ENCODE results near the gene ARAF.

The ARAF gene

GRCh38 chrX:47563801-47564315, 2.9 kb downstream of the ARAF start:
- Histone ChIP-seq H3K27ac (ENCODE audit: extremely low read depth, low read depth, low read length) (no peak overlapping the region), H3K4me3 (ENCODE audit: low read depth, low read length) (no peak overlapping the region), H3K36me3 (ENCODE audit: control insufficient read depth in 2 of 2, insufficient read depth in 1 of 2, low read length in 2 of 2) (peaks cover 0 to 56% of the 10 kb centered on the region in 2 experiments; a peak in 1 of 3 replicates), H3K4me1 (ENCODE audit: control insufficient read depth, insufficient read depth, low read length) (no peaks in the 10 kb centered on the region; the same call in 1 of the 2 replicates), H3K9me3 (ENCODE audit: control insufficient read depth, insufficient read depth, low read depth, low read length) (no peaks in the 10 kb centered on the region)
- POLR2A ChIA-PET, result no interaction called here
- CTCF ChIA-PET, result interaction anchor here (1.2 kb wide), 1 partner anchor 81 kb away, joined by 4 read pairs; no protein-coding TSS in a partner anchor
- TF ChIP-seq ZNF155 (tag by site-specific recombination; IDR thresholded peaks at IDR 0.05) (no peak), ZNF514 (tag by site-specific recombination; IDR thresholded peaks at IDR 0.05) (no peak), ZNF214 (tag by site-specific recombination; IDR thresholded peaks at IDR 0.05; ENCODE audit: borderline replicate concordance) (no peak), ELK4 (IDR thresholded peaks at IDR 0.05; ENCODE audit: borderline replicate concordance, low read depth, low read length) (no peak), SALL2 (tag by site-specific recombination; IDR thresholded peaks at IDR 0.05; ENCODE audit: borderline replicate concordance) (no peak), ZNF184 (tag by site-specific recombination; IDR thresholded peaks at IDR 0.05) (no peak), ZNF211 (tag by site-specific recombination; IDR thresholded peaks at IDR 0.05; ENCODE audit: low read depth) (no peak), ZNF19 (tag by site-specific recombination; IDR thresholded peaks at IDR 0.05; ENCODE audit: low read depth) (no peak), ZNF707 (tag by site-specific recombination; IDR thresholded peaks at IDR 0.05) (no peak), ZNF239 (tag by site-specific recombination; IDR thresholded peaks at IDR 0.05) (no peak), ZNF610 (tag by site-specific recombination; IDR thresholded peaks at IDR 0.05; ENCODE audit: borderline replicate concordance) (no peak), YY2 (tag by site-specific recombination; IDR thresholded peaks at IDR 0.05) (no peak), ZSCAN4 (tag by site-specific recombination; IDR thresholded peaks at IDR 0.05) (no peak)

GRCh38 chrX:47564438-47565085, 3.6 kb downstream of the ARAF start:
- Histone ChIP-seq H3K4me1 (ENCODE audit: control insufficient read depth, insufficient read depth, low read length) (no peaks in the 10 kb centered on the region; the same call in 1 of the 2 replicates), H3K9me3 (ENCODE audit: control insufficient read depth, insufficient read depth, low read depth, low read length) (no peaks in the 10 kb centered on the region), H3K36me3 (ENCODE audit: control insufficient read depth in 2 of 2, insufficient read depth in 1 of 2, low read length in 2 of 2) (peaks cover 0 to 63% of the 10 kb centered on the region in 2 experiments; a peak in 1 of 3 replicates), H3K27ac (ENCODE audit: extremely low read depth, low read depth, low read length) (no peak overlapping the region), H3K4me3 (ENCODE audit: low read depth, low read length) (no peak overlapping the region)
- TF ChIP-seq ZNF354C (tag by site-specific recombination; IDR thresholded peaks at IDR 0.05; ENCODE audit: borderline replicate concordance, low read depth) (no peak), ZNF529 (tag by site-specific recombination; IDR thresholded peaks at IDR 0.05; ENCODE audit: insufficient replicate concordance) (no peak), ZNF549 (tag by site-specific recombination; IDR thresholded peaks at IDR 0.05) (no peak), FEZF1 (tag by site-specific recombination; IDR thresholded peaks at IDR 0.05) (no peak), ZBTB20 (tag by site-specific recombination; IDR thresholded peaks at IDR 0.05) (no peak), ZNF449 (tag by site-specific recombination; IDR thresholded peaks at IDR 0.05) (no peak), ZNF558 (tag by site-specific recombination; IDR thresholded peaks at IDR 0.05) (no peak), ZNF837 (tag by site-specific recombination; IDR thresholded peaks at IDR 0.05) (no peak), ZNF707 (tag by site-specific recombination; IDR thresholded peaks at IDR 0.05) (no peak), PATZ1 (tag by site-specific recombination; IDR thresholded peaks at IDR 0.05) (no peak)
- ChIA-PET CTCF (interaction anchor here (0.5 to 1.0 kb wide), 4 partner anchors 18 to 1024 kb away, joined by 3 to 5 read pairs (median 3); no protein-coding TSS in a partner anchor), POLR2A (no interaction called here)
